HCT116 (cell line): Measurements from ENCODE around the gene HABP2. TPM values are rescaled to one million over a fixed set of nuclear protein-coding genes. Genes with fewer than 3 reads are reported as not detected.

Experiments
- ATAC-seq: fragments of 200-7000 bp; cut with Tn5 transposase; 2 replicates; pipeline ENCODE4 v1.9.1; 2020; ENCODE audit warnings: mild to moderate bottlenecking, moderate library complexity
- BruUV-seq: library from RNA; stranded (reverse); fragments of 400-500 nt; replicated peaks from 2 replicates; lab custom pipeline; 2021; lab: Mats Ljungman, UMichigan
- CTCF ChIA-PET: fragments of 300-600 bp; sonication (Branson Sonifier 250); formaldehyde crosslinking; loops from one replicate; lab custom pipeline; 2021; ENCODE audit warnings: antibody characterized with exemption; lab: Charles Lee
- POLR2A ChIA-PET: fragments of 300-600, 350-600 bp; sonication (Branson Sonifier 250); formaldehyde crosslinking; loops from one replicate; lab custom pipeline; 2021; ENCODE audit warnings: antibody characterized with exemption; lab: Charles Lee
- RAD21 ChIA-PET, 2 experiments: fragments of 300-600 bp; sonication (Branson Sonifier 250); formaldehyde crosslinking; loops; one replicate each; lab custom pipeline; 2023; ENCODE audit warnings: low total read pairs in 2 of 2; ENCODE audit not compliant: uncharacterized antibody in 2 of 2, unreplicated experiment in 2 of 2, low non-redundant PET in 1 of 2; lab: Charles Lee
- DNase-seq: peaks from one replicate; pipeline ENCODE4 v3.0.0-alpha.2; 2010; ENCODE audit warnings: low read depth, low spot score
- H2AFZ ChIP-seq: fragments of 200-600 bp; shearing (Covaris generic), sonication (generic); 2 replicates; pipeline ENCODE4 v1.6.1; 2017; ENCODE audit warnings: low read depth, mixed run types, mixed read lengths, antibody characterized with exemption, low read length; ENCODE audit not compliant: poor library complexity, severe bottlenecking
- H3K27ac ChIP-seq: 2 replicates; pipeline ENCODE4 v1.5.1; 2012; ENCODE audit warnings: low read depth, low read length
- H3K27me3 ChIP-seq: fragments of 200-600 bp; sonication (generic); 2 replicates; pipeline ENCODE4 v1.6.1; 2016; ENCODE audit warnings: mixed run types, low read length, mixed read lengths; ENCODE audit not compliant: insufficient read depth
- H3K36me3 ChIP-seq, 2 experiments: fragments of 200-500 bp in 1 of 2; fragments of 200-600 bp in 1 of 2; sonication (Bioruptor generic) in 1 of 2; sonication (generic) in 1 of 2; 2 replicates each; pipeline versions ENCODE4 v1.5.1 to v1.6.1; 2014 to 2016; ENCODE audit warnings: low read length in 2 of 2, inconsistent platforms in 1 of 2, mixed read lengths in 1 of 2, mixed run types in 1 of 2; ENCODE audit not compliant: insufficient read depth in 2 of 2, control insufficient read depth in 1 of 2
- H3K4me1 ChIP-seq, 2 experiments: fragments of 200-600 bp in 1 of 2; sonication (generic) in 1 of 2; 2 replicates each; pipeline versions ENCODE4 v1.5.1 to v1.6.1; 2012 to 2017; ENCODE audit warnings: low read length in 2 of 2, inconsistent platforms in 1 of 2, mild to moderate bottlenecking in 1 of 2, mixed read lengths in 1 of 2, mixed run types in 1 of 2, moderate library complexity in 1 of 2; ENCODE audit not compliant: insufficient read depth in 2 of 2, control insufficient read depth in 1 of 2
- H3K4me2 ChIP-seq: fragments of 200-600 bp; sonication (generic); 2 replicates; pipeline ENCODE4 v1.6.1; 2017; ENCODE audit warnings: mixed run types, low read length, mixed read lengths
- H3K4me3 ChIP-seq, 2 experiments: fragments of 200-600 bp in 1 of 2; sonication (generic) in 1 of 2; replicated peaks in 1 of 2; 2 replicates each; pipeline ENCODE4 v1.5.1; 2011 to 2016; ENCODE audit warnings: low read length in 2 of 2, control low read depth in 1 of 2, low read depth in 1 of 2, mild to moderate bottlenecking in 1 of 2, mixed read lengths in 1 of 2, mixed run types in 1 of 2
- H3K79me2 ChIP-seq: fragments of 200-600 bp; sonication (generic); 2 replicates; pipeline ENCODE4 v1.6.1; 2017; ENCODE audit warnings: mild to moderate bottlenecking, mixed run types, low read length, moderate library complexity, mixed read lengths; ENCODE audit not compliant: insufficient read depth
- H3K9ac ChIP-seq: fragments of 200-600 bp; sonication (generic); 2 replicates; pipeline ENCODE4 v1.6.1; 2016; ENCODE audit warnings: low read length, mixed read lengths
- H3K9me2 ChIP-seq: fragments of 200-600 bp; sonication (generic), shearing (Covaris generic); 2 replicates; pipeline ENCODE4 v1.6.1; 2017; ENCODE audit warnings: mixed run types, mild to moderate bottlenecking, moderate library complexity; ENCODE audit not compliant: insufficient read depth
- H3K9me3 ChIP-seq, 2 experiments: fragments of 200-500 bp in 1 of 2; fragments of 200-600 bp in 1 of 2; sonication (Bioruptor generic) in 1 of 2; sonication (generic) in 1 of 2; 2 replicates each; pipeline ENCODE4 v1.6.1; 2014 to 2017; ENCODE audit warnings: low read length in 2 of 2, mixed read lengths in 2 of 2, inconsistent platforms in 1 of 2, low read depth in 1 of 2, mild to moderate bottlenecking in 1 of 2, mixed run types in 1 of 2, moderate library complexity in 1 of 2; ENCODE audit not compliant: control insufficient read depth in 1 of 2, insufficient read depth in 1 of 2
- H4K20me1 ChIP-seq: fragments of 200-600 bp; sonication (generic), shearing (Covaris generic); 2 replicates; pipeline ENCODE4 v1.6.1; 2017; ENCODE audit warnings: mixed run types, mild to moderate bottlenecking, moderate library complexity; ENCODE audit not compliant: insufficient read depth
- ATF3 ChIP-seq: IDR thresholded peaks from 2 replicates; pipeline ENCODE4 v1.6.1; 2012
- CEBPB ChIP-seq: IDR thresholded peaks from 2 replicates; pipeline ENCODE4 v1.6.1; 2012; ENCODE audit warnings: low read depth
- CTCF ChIP-seq, 3 experiments: fragments of 200-600 bp in 1 of 3; sonication (generic) in 1 of 3; IDR thresholded peaks in 2 of 3; conservative IDR thresholded peaks in 1 of 3; 2 replicates each; pipeline ENCODE4 v1.5.1; 2012 to 2017; ENCODE audit warnings: low read depth in 2 of 3, low read length in 2 of 3, antibody characterized with exemption in 1 of 3, borderline replicate concordance in 1 of 3, control low read depth in 1 of 3, mild to moderate bottlenecking in 1 of 3, mixed read lengths in 1 of 3, mixed run types in 1 of 3, moderate library complexity in 1 of 3; ENCODE audit not compliant: insufficient read depth in 1 of 3
- EGR1 ChIP-seq: IDR thresholded peaks from 2 replicates; pipeline ENCODE4 v1.6.1; 2012; ENCODE audit warnings: low read depth
- ELF1 ChIP-seq: IDR thresholded peaks from 2 replicates; pipeline ENCODE4 v1.6.1; 2012; ENCODE audit warnings: low read depth, borderline replicate concordance
- EZH2 ChIP-seq: fragments of 200-600 bp; sonication (generic); IDR thresholded peaks from 2 replicates; pipeline ENCODE4 v1.6.1; 2017; ENCODE audit warnings: antibody characterized with exemption, mixed run types
- EZH2phosphoT487 ChIP-seq: fragments of 200-600 bp; IDR thresholded peaks from 2 replicates; pipeline ENCODE4 v1.6.1; 2018; ENCODE audit warnings: antibody characterized with exemption, borderline replicate concordance
- FOSL1 ChIP-seq: IDR thresholded peaks from 2 replicates; pipeline ENCODE4 v1.6.1; 2012; ENCODE audit warnings: low read depth
- JUND ChIP-seq: IDR thresholded peaks from 2 replicates; pipeline ENCODE4 v1.6.1; 2012
- POLR2A ChIP-seq: IDR thresholded peaks from 2 replicates; pipeline ENCODE4 v1.7.0; 2011; ENCODE audit warnings: borderline replicate concordance; ENCODE audit not compliant: insufficient read depth, insufficient read length; ENCODE audit errors: extremely low read depth
- POLR2AphosphoS5 ChIP-seq: IDR thresholded peaks from 2 replicates; pipeline ENCODE4 v1.6.1; 2011; ENCODE audit warnings: mild to moderate bottlenecking, low read depth, low read length, moderate library complexity
- REST ChIP-seq: IDR thresholded peaks from 2 replicates; pipeline ENCODE4 v1.6.1; 2012; ENCODE audit warnings: low read depth
- SP1 ChIP-seq: IDR thresholded peaks from 2 replicates; pipeline ENCODE4 v1.6.1; 2012; ENCODE audit warnings: low read depth
- TCF7L2 ChIP-seq: IDR thresholded peaks from 2 replicates; pipeline ENCODE4 v1.7.0; 2011; ENCODE audit warnings: borderline replicate concordance, inconsistent platforms; ENCODE audit not compliant: insufficient read depth, insufficient read length; ENCODE audit errors: extremely low read depth
- YY1 ChIP-seq: IDR thresholded peaks from 2 replicates; pipeline ENCODE4 v1.6.1; 2011; ENCODE audit warnings: low read length, low read depth, moderate library complexity, mild to moderate bottlenecking; ENCODE audit not compliant: insufficient replicate concordance; ENCODE audit errors: extremely low read depth
- ZBTB33 ChIP-seq: IDR thresholded peaks from 2 replicates; pipeline ENCODE4 v1.6.1; 2011; ENCODE audit warnings: mild to moderate bottlenecking, low read length, moderate library complexity; ENCODE audit not compliant: insufficient replicate concordance; ENCODE audit errors: extremely low read depth
- ZFX ChIP-seq: fragments of 450-650 bp; IDR thresholded peaks from 2 replicates; pipeline ENCODE4 v1.6.1; 2017
- ZNF274 ChIP-seq: fragments of 200-500 bp; sonication (Bioruptor generic); IDR thresholded peaks from 2 replicates; pipeline ENCODE4 v1.6.1; 2014; ENCODE audit warnings: mild to moderate bottlenecking, low read depth, low read length, inconsistent platforms
- intact Hi-C: fragments of 100-400 bp; cut with micrococcal nuclease; formaldehyde crosslinking; loops from 2 replicates; pipeline ENCODE4 v1.10.0; 2022
- total RNA-seq: library from RNA; stranded (reverse); gene quantifications from one replicate; pipeline ENCODE4 v1.2.1, GENCODE V29; 2021; ENCODE audit not compliant: unreplicated experiment

Gene HABP2
- total RNA-seq, 1 experiment from 2014 or later, result 0.20 TPM

GRCh38 chr10:113506476-113506875 lies 46.4 kb upstream of the HABP2 start:
- H3K9ac ChIP-seq, result no peak overlapping the region
- no peak for TF ChIP-seq EGR1
- TF ChIP-seq ELF1, result no peak
- TF ChIP-seq TCF7L2, result no peak
- no peak for TF ChIP-seq REST
- TF ChIP-seq POLR2A, result no peak
- TF ChIP-seq EZH2, result no peak
- no peak for TF ChIP-seq POLR2AphosphoS5
- TF ChIP-seq FOSL1, result no peak
- no peak for TF ChIP-seq ZFX
- no peak for TF ChIP-seq JUND
- TF ChIP-seq CTCF (IDR thresholded peaks at IDR 0.05 in 2 of 3, conservative IDR thresholded peaks at IDR 0.05 in 1 of 3; ENCODE audit: borderline replicate concordance in 1 of 3, insufficient read depth in 1 of 3, low read depth in 2 of 3, low read length in 2 of 3), result no peak
- TF ChIP-seq ATF3, result no peak
- TF ChIP-seq CEBPB, result no peak
- no peak for TF ChIP-seq YY1
- TF ChIP-seq SP1, result no peak
- TF ChIP-seq EZH2phosphoT487, result no peak
- TF ChIP-seq ZBTB33, result no peak
- no peak for TF ChIP-seq ZNF274
- TF ChIP-seq, all 23 proteins: peak for 0
- Histone ChIP-seq H3K9me2 (no peaks in the 10 kb centered on the region), H3K79me2 (no peaks in the 10 kb centered on the region), H3K9me3 (no peaks in the 10 kb centered on the region; a peak in 1 of 4 replicates), H3K27me3 (peaks cover 19% of the 10 kb centered on the region), H2AFZ (no peak overlapping the region), H3K4me1 (no peaks in the 10 kb centered on the region), H4K20me1 (no peaks in the 10 kb centered on the region), H3K4me3 (no peak overlapping the region), H3K27ac (no peak overlapping the region), H3K36me3 (no peaks in the 10 kb centered on the region), H3K4me2 (no peak overlapping the region)
- intact Hi-C loops, result no loop called here
- POLR2A ChIA-PET, result no interaction called here
- no TSS peak for BruUV-seq
- CTCF ChIA-PET, result no interaction called here
- ATAC-seq (no peak), DNase-seq (no peak)
- RAD21 ChIA-PET, result no interaction called here
